GM04504 (cell line): ENCODE results near the gene SPA17.
A peak's percentile ranks its signal among the peaks of the same experiment; 100 is the strongest.

Experiments used
- DNase-seq: peaks from one replicate; pipeline ENCODE4 v3.0.0-alpha.2; 2012; ENCODE audit warnings: low read depth

SPA17 gene

GRCh38 chr11:124673333-124674167, at the start of gene SPA17, which contains the start of gene SIAE:
Gene SPA17 (plus strand): TSS chr11:124673904. CDS start chr11:124675265, 1,361 bp downstream.
Gene SIAE (minus strand): TSS chr11:124673739. CDS start chr11:124673708, 31 bp downstream.
- peak; percentile 92 for DNase-seq

- no peak for DNase-seq
These were observed 48.1 kb upstream of the SPA17 start for GRCh38 chr11:124625504-124626168.

GRCh38 chr11:124627546-124627945, 46.2 kb upstream of the SPA17 start:
- DNase-seq = no peak

GRCh38 chr11:124629961-124630360, 43.7 kb upstream of the SPA17 start:
- no peak for DNase-seq

GRCh38 chr11:124633355-124633754, 40.3 kb upstream of the SPA17 start:
- no peak for DNase-seq

- no peak for DNase-seq
These were observed 37.8 kb upstream of the SPA17 start for GRCh38 chr11:124635932-124636331.

GRCh38 chr11:124638500-124638899, 35.2 kb upstream of the SPA17 start:
- DNase-seq = no peak

GRCh38 chr11:124639186-124639585, 34.5 kb upstream of the SPA17 start:
- no peak for DNase-seq

- no peak for DNase-seq
These were observed 33.0 kb upstream of the SPA17 start for GRCh38 chr11:124640666-124641065.

- DNase-seq = no peak
These were observed 31.1 kb upstream of the SPA17 start for GRCh38 chr11:124642628-124643027.

- no peak for DNase-seq
These were observed 30.6 kb upstream of the SPA17 start for GRCh38 chr11:124643042-124643604.

GRCh38 chr11:124643605-124644425, 29.9 kb upstream of the SPA17 start:
- peak; percentile 65 for DNase-seq

- DNase-seq = peak; percentile 40
These were observed 29.1 kb upstream of the SPA17 start for GRCh38 chr11:124644426-124645280.

- no peak for DNase-seq
These were observed 27.6 kb upstream of the SPA17 start for GRCh38 chr11:124646148-124646547.

- no peak for DNase-seq
These were observed 25.1 kb upstream of the SPA17 start for GRCh38 chr11:124648610-124649009.

GRCh38 chr11:124656774-124657630, 16.7 kb upstream of the SPA17 start:
- DNase-seq = no peak

GRCh38 chr11:124657904-124658303, 15.8 kb upstream of the SPA17 start:
- DNase-seq = no peak

GRCh38 chr11:124658501-124658900, 15.2 kb upstream of the SPA17 start:
- no peak for DNase-seq

GRCh38 chr11:124658986-124659385, 14.7 kb upstream of the SPA17 start:
- DNase-seq = no peak

- DNase-seq = no peak
These were observed 12.2 kb upstream of the SPA17 start for GRCh38 chr11:124661553-124661952.
